ENCODE data around the gene CHST11.

DNA sequence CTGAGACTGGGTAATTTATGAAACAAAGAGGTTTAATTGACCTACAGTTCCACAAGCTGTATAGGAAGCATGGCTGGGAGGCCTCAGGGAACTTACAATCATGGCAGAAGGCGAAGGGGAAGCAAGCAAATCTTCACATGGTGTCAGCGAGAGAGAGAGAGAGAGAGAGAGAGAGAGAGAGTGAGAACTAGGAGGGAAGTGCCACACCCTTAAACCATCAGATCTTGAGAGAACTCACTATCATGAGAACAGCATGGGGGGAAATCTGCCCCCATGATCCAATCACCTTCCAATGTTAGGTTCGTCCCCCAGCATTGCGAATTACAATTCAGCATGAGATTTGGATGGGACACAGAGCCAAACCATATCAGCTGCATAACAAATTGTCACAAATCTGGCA lies 96.7 kb downstream of the CHST11 start:
- no peak for TF ChIP-seq EZH2 (IDR thresholded peaks at IDR 0.05; ENCODE audit: borderline replicate concordance, low read depth, low read length, severe bottlenecking)
- TF ChIP-seq, protein P1, sequence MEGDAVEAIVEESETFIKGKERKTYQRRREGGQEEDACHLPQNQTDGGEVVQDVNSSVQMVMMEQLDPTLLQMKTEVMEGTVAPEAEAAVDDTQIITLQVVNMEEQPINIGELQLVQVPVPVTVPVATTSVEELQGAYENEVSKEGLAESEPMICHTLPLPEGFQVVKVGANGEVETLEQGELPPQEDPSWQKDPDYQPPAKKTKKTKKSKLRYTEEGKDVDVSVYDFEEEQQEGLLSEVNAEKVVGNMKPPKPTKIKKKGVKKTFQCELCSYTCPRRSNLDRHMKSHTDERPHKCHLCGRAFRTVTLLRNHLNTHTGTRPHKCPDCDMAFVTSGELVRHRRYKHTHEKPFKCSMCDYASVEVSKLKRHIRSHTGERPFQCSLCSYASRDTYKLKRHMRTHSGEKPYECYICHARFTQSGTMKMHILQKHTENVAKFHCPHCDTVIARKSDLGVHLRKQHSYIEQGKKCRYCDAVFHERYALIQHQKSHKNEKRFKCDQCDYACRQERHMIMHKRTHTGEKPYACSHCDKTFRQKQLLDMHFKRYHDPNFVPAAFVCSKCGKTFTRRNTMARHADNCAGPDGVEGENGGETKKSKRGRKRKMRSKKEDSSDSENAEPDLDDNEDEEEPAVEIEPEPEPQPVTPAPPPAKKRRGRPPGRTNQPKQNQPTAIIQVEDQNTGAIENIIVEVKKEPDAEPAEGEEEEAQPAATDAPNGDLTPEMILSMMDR (IDR thresholded peaks at IDR 0.05; ENCODE audit: borderline replicate concordance, extremely low read depth, low read length, poor library complexity, severe bottlenecking): no peak

Data from DND-41 (cell line).